HG02571 (cell line): ENCODE results near the gene SNX5.

Experiments used
- ATAC-seq: cut with Tn5 transposase; IDR thresholded peaks from one replicate; pipeline ENCODE4 v1.9.1; 2021; ENCODE audit warnings: mild to moderate bottlenecking, moderate library complexity; ENCODE audit not compliant: unreplicated experiment

The SNX5 gene

DNA sequence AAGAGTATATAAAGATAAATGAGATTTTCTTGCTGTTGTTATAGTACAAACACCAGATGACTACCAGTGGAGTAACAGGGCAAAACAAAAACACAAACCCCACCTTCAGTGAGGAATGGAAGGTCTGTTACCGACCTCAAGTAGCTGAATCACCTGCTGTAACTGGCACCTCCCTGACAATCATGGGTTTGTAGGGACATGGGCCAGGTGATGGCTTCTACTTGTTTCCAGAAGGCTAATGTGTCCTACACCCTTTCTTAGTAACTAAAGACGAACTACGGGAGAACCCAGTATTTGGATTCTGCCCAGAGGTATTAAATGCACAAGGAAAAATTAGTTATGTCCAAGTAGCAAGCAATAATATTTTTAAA, 26.8 kb downstream of the SNX5 start:
- ATAC-seq: no peak

DNA sequence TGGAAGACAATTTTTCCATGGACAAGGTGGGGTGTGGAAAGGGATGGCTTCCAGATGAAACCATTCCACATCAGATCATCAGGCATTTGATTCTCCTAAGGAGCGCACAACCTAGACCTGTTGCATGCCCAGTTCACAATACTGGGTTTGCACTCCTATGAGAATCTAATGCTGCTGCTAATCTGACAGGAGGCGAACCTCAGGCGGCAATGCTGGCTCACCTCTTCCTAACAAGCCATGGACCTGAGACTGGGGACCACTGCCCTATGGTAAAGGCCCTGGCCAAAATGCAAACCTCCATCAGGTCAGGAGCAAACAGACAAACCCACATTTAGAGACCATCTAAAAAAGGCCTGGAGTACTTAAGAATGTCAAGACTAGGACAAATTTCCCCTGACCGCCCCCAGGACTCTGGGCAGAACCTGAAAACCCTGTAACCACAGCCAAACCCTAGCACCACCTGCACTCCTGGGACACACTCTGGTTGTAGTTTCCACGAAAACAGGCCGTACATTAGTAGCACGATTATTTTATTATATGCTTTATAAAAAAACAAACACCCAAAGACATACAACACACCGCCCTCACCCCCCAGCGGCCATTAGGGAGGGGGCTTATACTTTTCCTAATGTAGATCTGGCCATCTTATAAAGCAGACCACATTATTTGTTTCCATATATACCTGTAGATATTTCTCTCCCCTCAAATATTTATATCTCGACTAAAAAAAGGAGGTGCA, 27.3 kb downstream of the SNX5 start:
- ATAC-seq: no peak

DNA sequence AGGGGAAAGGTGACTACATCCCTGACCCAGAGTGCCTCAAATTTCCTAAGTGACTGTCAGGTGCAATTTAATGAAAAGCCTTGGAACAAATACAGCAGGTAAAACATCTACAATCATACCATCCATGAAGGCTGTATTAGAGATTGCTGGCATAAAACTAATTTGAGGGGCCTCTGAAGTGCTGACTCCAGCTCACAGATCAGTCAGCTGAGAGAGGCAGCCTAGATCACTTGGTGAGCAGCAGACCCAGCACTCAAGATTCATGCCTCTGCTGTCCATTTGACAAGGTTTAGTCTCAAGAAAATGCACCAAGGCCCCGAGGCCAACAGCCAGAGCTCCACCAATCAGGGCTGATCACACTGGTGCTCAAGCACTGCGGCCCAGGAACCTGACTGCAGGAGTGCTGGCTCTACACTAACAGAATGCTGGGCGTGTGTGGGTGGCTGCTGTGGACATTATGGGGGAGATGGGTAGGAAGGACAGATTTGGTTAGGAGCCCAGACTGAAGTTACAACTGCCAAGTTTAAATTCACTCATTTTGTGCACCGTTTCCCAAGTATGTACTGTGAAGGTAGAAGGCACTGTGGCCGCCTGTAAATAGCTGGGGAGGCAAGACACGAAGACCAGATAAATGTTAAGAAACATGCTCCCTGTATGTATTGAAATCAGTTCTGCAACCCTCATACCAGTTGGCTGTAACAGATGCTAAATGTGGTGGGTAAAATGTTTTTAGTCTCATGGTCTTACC, 28.2 kb downstream of the SNX5 start:
- no peak for ATAC-seq

DNA sequence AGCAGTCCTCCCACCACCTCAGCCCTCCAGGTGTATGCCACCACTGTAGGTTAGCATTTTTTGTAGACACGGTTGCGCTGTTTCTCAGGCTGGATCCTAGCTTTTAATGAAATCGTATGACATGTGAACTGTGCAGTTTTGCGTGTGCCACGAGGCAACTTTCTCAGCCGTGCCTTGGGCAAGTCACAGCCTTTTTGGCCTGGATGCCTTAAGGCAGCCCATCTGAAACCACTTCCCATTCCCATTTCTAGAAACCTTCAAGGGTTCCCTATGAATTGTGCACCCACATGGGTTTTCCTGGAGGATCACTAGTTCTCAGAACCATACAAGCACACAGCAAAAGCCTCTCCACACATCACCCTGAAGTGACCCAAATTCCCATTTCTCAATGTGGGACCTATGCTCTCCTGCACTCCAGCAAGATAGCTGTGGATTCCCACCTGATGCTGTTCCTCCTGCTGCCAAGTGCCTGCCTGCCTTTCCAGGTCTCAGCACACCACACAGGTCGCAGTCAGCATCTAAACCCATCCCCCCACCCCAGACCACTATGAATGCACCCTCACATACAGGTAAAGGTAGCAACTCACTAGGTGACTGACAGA, 28.9 kb downstream of the SNX5 start:
- no peak for ATAC-seq

DNA sequence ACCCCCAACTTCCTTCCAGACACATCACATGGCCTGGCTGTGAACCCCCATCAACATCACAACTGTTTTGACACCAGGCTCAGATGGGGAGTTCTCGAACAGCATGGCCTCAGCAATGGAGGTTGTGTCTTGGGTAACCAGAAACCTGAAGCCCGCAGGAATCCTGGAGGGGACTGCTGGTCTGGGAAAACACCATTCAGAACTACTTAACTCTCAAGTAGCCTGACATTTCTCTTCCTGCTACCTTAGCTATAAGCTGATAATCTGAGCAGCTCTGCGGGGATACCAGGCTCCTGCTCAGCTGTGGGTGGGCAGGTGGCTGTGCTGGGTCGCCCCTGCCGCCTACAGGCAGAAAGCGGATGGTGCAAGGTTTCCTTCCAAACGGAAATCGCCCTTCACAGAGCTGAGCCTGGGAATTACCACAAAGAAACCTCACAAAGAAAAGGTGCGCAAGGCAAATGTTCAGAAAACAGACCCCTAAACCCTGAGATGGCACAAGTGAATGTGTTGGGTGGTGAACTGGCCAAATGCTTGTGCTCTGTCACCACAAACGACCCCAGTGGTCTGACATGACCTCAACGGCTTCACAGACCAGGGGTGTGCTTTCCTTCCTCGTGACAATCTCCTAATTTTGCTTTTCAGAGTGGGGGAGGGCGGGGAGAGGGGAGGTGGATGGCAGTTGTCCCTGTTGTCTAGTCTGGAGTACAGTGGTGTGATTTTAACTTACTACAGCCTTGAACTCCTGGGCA, 29.5 kb downstream of the SNX5 start:
- ATAC-seq: peak; percentile 70

DNA sequence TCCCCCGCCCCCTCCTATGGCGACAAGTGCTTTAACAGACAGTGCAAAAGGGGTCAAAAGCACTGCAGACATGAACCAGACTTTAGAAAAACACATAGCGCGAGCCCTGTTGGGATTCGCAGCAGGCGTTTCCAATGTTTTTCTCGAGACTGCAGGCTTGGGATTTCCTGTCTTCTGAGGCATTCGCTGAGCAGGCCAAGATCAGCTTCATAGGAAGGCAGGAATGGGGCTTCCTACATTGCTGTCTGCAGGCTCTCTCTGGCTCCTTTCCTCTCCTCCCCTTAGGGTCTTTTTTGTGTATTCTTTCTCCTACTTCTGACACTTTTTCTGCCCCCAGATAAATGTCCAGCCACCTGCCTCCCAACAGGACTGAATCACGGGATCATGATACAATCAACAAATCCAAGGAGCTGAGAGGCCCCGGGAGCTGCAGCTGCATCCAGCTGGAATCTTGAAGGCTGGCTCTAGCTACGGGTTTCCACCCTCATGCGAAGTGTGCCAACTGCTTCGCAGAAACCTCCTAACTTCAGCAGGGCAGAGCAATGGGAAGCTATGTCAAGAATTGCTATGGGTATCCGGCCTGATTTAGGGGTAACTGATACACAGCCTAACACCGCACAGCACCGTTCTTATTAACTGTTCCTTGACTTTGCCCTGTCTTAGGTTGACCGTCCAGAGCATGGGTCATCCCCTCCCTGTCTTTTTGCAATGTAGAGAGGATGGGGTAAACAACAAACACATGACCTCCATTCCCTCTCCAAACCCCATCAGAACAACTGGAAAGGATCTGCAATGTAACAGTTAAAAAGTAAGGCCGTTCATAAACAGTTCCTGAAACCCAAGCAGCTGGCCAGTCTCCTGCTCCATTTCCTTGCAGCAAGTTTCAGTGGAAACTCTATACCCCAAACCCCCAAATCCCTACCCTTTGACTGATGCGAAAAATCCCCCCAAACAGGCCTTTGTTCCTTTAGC, 31.5 kb downstream of the SNX5 start:
- no peak for ATAC-seq

DNA sequence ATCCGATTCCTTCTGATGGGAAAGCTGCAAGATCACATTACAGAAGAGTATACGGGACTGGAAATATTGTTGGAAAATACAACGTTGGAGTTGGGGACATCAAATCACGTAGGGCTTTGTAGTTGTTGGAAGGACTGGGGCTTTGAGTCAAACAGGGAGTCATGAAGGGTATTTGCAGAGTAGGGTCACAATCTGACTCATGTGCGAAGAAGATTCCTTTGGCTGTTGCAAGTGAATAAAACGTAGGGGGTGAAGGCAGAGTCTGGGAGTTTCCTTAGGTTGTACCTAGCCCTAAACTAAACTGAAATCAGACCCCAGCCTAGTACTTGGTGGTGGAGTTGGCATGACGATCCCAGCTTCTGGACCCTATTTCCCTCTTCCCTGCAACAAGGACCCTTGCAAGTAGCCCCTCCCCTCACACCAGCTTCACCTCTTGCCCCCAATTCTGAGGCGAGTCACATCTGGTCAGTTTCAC, 32.3 kb downstream of the SNX5 start:
- ATAC-seq: no peak

DNA sequence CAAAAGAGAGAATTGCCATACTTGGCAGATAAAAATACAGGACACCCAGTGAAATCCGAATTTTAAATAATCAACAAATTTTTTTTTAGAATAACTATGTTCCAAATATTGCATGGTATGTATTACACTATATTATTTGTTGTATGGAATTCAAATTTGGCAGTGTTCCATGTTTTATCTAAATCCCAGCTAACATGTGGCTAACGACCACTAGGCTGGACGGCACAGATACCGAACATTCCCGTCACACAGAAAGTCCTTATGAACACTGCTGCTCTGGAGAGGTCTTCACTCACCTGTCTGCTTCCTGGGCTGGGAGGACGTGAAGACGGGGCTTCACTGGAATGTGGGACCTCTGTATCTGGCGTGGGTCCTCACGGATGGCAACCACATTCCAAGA, 32.8 kb downstream of the SNX5 start:
- ATAC-seq: no peak

DNA sequence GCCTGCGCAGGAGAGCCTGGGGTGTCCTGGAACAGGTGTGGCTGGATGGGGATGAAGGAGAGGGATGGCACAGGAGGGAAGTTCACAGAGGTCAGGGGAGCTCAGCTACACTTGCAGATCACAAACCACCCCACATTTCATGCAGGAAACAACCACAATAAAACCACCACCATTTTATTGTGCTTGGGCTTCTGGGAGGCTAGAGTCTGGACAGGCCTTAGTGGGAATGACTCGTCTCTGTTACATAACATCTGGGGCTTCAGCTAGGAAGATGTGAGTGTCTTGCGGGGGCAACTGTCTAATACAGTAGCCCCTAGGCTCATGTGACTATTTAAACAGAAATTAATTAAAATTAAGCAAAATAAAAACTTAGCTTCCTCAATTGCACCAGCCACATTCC, 33.4 kb downstream of the SNX5 start:
- no peak for ATAC-seq

DNA sequence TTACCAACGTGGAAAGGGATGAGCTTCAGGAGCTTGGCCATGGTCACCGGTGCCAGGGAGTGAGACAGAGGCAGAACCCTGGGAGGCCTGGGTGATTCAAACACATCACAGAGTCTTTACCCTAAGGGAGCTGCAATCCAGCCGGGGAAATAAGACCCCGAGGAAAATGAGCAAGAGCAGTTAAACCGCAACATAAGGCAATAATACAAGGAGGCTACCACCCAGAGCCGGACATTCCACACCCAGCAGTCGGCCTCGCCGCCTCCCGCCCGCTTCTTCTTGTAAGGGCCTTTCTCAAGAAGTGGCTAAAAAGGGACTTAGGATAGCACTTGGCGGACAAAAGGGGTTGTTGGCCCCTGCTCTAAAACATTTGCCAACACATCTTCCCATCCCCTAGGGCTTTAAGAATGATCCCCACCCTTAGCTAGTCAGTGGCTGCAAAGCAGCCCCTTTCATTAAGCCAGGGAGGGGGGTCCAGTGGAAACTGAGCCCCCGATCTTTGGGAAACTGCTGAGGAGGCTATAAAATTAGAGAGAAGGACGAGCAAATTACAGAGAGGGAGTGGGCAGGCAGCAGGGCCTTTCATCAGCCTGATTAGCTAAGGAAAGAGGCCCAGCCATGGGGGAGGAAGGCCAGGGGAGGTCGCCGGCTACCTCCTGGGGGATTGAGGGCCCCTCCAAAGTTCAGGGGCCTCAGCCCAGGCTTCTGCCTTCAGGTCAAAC, 34.3 kb downstream of the SNX5 start:
- ATAC-seq: no peak

DNA sequence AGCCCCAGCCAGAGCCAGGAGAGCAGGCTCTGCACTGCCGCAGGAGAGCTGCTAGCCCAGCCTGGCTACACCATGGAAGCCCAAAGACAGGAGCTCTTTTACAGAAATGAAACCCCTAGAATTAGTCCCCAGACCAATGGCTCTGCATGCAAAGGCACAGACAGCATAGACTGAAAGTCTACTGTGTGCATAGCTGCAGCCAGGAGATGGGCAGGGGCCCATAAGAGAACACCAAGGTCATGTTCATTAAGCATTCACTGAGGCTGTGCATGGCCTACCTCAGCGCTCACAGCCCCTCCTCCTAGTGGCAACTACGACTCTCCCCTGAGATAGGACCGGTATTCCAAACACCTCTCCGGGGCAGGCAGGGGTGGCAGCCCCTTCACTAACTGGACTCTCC, 34.9 kb downstream of the SNX5 start:
- ATAC-seq: no peak

DNA sequence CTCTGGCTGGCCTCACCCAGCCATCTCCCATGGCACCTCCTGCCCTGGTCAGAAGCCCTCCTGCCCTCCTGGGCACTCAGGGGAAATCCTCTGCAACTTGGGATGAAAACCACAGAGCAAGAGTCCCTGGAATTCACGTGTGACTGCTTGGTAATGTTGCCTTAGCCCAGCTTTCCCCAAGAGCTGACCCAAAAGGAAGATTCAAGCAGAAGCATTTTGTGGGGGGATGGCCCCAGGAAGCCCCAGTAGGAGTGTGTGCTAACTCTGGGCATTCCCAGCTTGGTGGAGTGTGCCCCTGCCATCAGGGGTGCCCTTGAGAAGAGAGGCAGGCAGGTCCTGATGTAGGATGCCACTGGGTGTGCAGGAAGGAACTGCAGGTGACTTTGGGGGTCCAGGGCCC, 35.5 kb downstream of the SNX5 start:
- no peak for ATAC-seq

DNA sequence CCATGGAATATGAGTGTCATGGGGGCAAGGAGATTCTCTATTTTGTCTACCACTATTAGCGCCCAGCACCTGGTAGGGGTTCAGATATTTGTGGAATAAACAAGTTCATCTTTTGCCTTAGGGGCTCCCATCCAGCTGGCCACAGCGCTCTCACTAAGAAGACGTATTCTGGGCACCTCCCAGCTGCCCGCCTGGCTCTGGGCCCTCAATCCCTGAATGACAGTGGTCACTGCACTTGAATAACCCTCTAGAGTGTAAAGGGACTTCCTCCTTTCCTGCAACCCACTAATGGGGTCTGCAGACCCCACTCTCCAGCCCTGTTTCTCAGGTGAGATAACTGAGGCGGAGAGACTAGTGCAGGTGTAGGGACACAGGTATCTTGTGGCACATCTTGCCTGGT, 36.2 kb downstream of the SNX5 start:
- no peak for ATAC-seq

DNA sequence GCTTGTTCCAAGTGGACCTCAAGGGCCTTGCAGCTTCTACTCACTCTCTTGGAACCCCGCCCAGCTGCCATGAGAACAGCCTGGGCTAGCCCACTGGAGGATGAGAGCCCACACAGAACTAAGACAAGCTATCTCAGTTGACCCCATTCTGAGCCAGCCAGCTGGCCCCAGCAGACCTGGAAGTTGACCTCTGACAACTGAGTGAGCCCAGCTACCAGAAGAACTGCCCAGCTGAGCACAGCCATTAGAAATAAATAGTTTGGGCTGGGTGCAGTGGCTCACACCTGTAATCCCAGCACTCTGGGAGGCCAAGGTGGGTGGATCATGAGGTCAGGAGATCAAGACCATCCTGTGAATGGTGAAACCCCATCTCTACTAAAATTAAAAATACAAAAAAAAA, 37.1 kb downstream of the SNX5 start:
- ATAC-seq: no peak

DNA sequence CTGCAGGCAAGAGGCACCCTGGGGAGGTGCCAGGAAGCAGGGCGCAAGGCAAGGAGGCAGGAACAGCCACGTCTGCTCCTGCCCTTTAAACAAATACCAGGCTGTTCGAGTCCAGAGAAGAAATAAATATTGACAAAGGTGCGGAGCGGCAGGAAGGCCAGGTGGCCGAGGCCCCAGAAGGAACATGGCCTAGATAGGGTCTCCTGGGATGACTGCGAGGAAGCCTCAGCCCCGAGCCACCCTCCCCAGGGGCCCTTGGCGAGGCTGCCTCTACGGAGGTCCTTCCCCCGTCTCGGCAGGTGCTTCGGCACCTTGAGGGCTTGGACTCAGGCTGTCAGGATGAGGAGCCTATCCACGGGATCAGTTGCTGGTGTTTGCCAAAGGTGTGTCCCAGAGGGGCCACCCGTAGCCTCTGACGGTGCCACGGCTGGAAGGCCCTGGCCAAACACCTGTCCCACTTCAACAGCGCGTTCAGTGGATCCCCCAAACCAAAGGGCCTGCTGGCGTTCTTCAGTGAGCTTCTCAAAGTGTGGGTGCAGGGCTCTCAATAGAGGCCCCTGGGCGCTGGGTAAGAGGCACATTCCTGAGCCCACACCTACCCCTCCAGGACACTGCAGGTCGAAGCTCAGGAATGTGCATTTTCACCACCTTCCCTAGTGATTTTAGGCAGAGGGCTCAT, 39.8 kb downstream of the SNX5 start:
- no peak for ATAC-seq

DNA sequence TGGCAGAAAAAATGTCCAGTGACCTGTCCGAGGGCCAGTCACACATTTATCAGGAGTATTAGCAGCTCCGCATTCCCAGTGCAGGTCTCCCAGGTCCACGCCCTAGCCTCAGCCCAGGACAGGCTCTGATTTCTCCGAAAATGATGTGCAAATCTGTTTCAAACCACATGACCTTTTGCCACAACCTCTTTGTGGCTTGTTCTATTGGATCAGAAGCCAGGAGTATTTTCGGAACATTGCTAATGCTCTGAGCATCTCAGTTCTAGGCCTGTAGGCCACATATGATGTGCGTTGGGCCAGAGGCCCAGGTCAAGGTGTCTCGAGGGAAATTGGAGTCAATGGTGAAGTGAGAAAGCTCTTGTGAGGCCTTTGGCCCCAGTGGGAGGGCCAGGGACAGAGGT, 40.4 kb downstream of the SNX5 start:
- ATAC-seq: no peak

DNA sequence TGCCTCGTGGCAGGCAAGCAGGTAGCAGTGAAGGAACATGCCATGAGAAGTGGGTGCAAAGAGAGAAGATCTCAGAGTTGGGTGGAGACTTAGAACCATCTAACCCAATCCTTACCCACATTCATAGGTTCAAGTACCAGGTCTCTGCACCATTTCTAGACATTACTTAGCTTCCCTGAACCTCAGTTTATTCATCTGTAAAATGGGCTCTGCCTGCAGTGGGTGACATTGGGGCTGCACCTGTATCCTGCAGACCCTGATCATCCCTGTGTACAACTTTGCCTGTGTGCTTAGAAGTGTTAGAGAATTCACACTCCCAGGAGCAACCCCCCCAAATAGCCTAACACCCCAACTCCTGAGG, 42.7 kb downstream of the SNX5 start:
- ATAC-seq: no peak

DNA sequence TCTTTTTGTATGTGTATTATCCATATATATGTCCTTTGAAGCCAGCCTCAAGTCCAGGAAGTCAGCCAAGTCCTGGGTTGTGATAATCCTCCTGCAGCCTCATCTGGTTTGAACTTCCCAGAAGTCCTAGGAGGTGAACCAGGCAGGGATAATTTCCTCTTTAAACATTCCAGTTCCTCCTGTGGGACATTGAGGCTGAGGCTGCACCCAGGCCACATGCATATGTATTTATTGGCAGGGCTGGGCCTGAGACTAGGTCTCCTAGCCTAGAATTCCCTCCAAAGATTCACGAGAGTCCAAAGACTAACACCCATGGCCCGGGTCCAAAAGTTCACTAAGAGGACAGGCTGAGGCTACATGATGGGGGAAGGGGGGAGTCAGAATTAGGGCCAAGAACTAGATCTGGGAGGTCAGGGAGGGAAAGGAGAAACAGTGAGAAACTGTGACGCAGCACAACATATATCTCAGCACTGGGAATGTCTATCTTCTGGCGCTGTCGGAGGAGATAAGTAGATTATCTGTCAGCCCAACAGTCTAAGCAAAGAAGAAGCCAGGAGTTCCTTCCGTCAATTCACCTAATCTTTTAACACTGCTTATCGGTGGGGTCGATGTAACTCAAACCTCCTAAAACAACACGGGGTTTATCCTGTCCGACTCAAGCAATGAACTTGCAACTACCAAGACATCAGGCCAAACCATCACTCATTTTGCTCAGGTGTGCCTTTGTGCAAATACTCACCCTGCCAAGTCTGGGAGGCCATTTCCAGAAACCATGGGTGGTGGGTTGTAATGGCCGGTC, 43.3 kb downstream of the SNX5 start:
- no peak for ATAC-seq
